ENCODE measurements around the gene MCL1. TPM values are rescaled to one million over a fixed set of nuclear protein-coding genes. Genes with fewer than 3 reads are reported as not detected.
"Not testable (repeated sequence)": the region's sequence is repeated elsewhere in the genome, so short reads cannot be mapped to it uniquely, and the experiment has no call there.

The MCL1 gene
- total and polyA plus RNA-seq, 10 of the 15 experiments (the other 5 are each of a cell fraction or from before 2014, with no cell fraction given): 18.1 to 148 (median 86.4) TPM

DNA sequence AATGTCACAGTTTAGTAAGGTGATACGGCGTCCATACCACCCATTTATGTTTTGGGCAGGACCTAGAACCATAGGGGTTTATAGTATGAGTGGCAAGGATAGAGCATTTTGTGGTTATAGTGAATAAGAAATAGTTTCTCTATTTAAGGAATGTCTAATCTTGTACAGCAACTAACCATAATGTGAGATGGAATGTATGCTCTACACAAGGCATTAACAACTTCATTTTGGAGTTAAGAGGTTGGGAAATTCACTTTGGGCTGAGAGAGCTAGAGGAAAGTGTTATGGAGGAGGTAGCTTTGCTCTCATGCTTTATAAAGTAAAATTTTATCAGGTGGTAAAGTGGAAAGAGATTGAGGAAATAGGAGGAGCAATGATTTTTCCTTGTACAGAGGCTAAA, 3.0 kb upstream of the MCL1 start:
- Histone ChIP-seq H3K4me1 (ENCODE audit: control insufficient read depth, insufficient read depth, low read length) (peaks cover 3% of the 10 kb centered on the region; the same call in 1 of the 2 replicates), H3K4me3 (no peak overlapping the region), H3K9me3 (replicated peaks; ENCODE audit: control insufficient read depth, insufficient read depth, low read length) (no peaks in the 10 kb centered on the region), H3K27me3 (replicated peaks in 1 of 2; ENCODE audit: control insufficient read depth in 2 of 2, insufficient read depth in 2 of 2, low read length in 1 of 2) (no peaks in the 10 kb centered on the region), H2AFZ (ENCODE audit: control insufficient read depth, low read depth, low read length) (no peak overlapping the region), H3K9ac (ENCODE audit: control insufficient read depth, insufficient read depth, low read length) (no peak overlapping the region), H3K27ac (ENCODE audit: control insufficient read depth, insufficient read depth) (no peak overlapping the region), H3K79me2 (ENCODE audit: control insufficient read depth, insufficient read depth, low read length) (peaks cover 29% of the 10 kb centered on the region), H3K4me2 (ENCODE audit: control insufficient read depth, insufficient read depth) (no peak overlapping the region), H4K20me1 (ENCODE audit: control insufficient read depth, insufficient read depth) (peaks cover 8% of the 10 kb centered on the region; the same call in 1 of the 2 replicates), H3K36me3 (ENCODE audit: control insufficient read depth in 2 of 2, insufficient read depth in 2 of 2, low read length in 1 of 2) (no peaks in the 10 kb centered on the region)
- WGBS (ENCODE audit: insufficient coverage, insufficient replicate concordance, low lambda C conversion rate, missing lambda C conversion rate): 95% methylated on average over 2 of the region's 2 CpGs
- intact Hi-C loops (cut with micrococcal nuclease; ENCODE audit: unreplicated experiment) (no loop called here), in situ Hi-C loops (cut with MboI) (no loop called here)
- no peak for DNase-seq (ENCODE audit: low read depth, low spot score)
- ChIA-PET POLR2A (interaction anchor here (0.7 to 1.6 kb wide), 2 partner anchors 33 to 114 kb away, joined by 3 to 4 read pairs; no protein-coding TSS in a partner anchor), RAD21 (ENCODE audit: unreplicated experiment) (interaction anchor here (14.4 kb wide), 1 partner anchor 17 kb away, joined by 387 read pairs; no protein-coding TSS in a partner anchor), CTCF (interaction anchor here (0.6 to 16.3 kb wide), 3 partner anchors 18 to 207 kb away, joined by 4 to 289 read pairs (median 21); no protein-coding TSS in a partner anchor), SMC1A (ENCODE audit: uncharacterized antibody, unreplicated experiment) (interaction anchor here (2.1 to 13.6 kb wide), 2 partner anchors 12 to 19 kb away, joined by 8 to 388 read pairs; no protein-coding TSS in a partner anchor)
- BruUV-seq (replicated peaks): no TSS peak
- no peak for FAIRE-seq
- no peak for TF ChIP-seq SUPT20H (IDR thresholded peaks at IDR 0.05; ENCODE audit: borderline replicate concordance, control insufficient read depth, low read depth, low read length)
- no peak for TF ChIP-seq FOXM1 (IDR thresholded peaks at IDR 0.05; ENCODE audit: low read depth, low read length)
- no peak for TF ChIP-seq RELA (IDR thresholded peaks at IDR 0.05; ENCODE audit: borderline replicate concordance, partially characterized antibody)
- TF ChIP-seq, protein P1, sequence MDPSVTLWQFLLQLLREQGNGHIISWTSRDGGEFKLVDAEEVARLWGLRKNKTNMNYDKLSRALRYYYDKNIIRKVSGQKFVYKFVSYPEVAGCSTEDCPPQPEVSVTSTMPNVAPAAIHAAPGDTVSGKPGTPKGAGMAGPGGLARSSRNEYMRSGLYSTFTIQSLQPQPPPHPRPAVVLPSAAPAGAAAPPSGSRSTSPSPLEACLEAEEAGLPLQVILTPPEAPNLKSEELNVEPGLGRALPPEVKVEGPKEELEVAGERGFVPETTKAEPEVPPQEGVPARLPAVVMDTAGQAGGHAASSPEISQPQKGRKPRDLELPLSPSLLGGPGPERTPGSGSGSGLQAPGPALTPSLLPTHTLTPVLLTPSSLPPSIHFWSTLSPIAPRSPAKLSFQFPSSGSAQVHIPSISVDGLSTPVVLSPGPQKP (IDR thresholded peaks at IDR 0.05; ENCODE audit: low read depth, low read length): no peak
- TF ChIP-seq POLR2AphosphoS2 (IDR thresholded peaks at IDR 0.05; ENCODE audit: low read depth, low read length): no peak
- no peak for TF ChIP-seq CEBPB (IDR thresholded peaks at IDR 0.05; ENCODE audit: borderline replicate concordance in 1 of 2, low read depth in 2 of 2, low read length in 2 of 2)
- no peak for TF ChIP-seq SP1 (IDR thresholded peaks at IDR 0.05; ENCODE audit: low read depth, low read length)
- no peak for TF ChIP-seq RBBP5 (conservative IDR thresholded peaks at IDR 0.05)
- TF ChIP-seq NFYB (IDR thresholded peaks at IDR 0.05; ENCODE audit: insufficient read depth, low read depth, low read length): no peak
- no peak for TF ChIP-seq NRF1 (conservative IDR thresholded peaks at IDR 0.05; ENCODE audit: low read depth, low read length)
- no peak for TF ChIP-seq IKZF1 (conservative IDR thresholded peaks at IDR 0.05)
- TF ChIP-seq POLR2A (IDR thresholded peaks at IDR 0.05; ENCODE audit: low read depth, low read length): no peak
- TF ChIP-seq, protein P2, sequence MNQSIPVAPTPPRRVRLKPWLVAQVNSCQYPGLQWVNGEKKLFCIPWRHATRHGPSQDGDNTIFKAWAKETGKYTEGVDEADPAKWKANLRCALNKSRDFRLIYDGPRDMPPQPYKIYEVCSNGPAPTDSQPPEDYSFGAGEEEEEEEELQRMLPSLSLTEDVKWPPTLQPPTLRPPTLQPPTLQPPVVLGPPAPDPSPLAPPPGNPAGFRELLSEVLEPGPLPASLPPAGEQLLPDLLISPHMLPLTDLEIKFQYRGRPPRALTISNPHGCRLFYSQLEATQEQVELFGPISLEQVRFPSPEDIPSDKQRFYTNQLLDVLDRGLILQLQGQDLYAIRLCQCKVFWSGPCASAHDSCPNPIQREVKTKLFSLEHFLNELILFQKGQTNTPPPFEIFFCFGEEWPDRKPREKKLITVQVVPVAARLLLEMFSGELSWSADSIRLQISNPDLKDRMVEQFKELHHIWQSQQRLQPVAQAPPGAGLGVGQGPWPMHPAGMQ (IDR thresholded peaks at IDR 0.05; ENCODE audit: borderline replicate concordance): no peak
- ATAC-seq: no peak

DNA sequence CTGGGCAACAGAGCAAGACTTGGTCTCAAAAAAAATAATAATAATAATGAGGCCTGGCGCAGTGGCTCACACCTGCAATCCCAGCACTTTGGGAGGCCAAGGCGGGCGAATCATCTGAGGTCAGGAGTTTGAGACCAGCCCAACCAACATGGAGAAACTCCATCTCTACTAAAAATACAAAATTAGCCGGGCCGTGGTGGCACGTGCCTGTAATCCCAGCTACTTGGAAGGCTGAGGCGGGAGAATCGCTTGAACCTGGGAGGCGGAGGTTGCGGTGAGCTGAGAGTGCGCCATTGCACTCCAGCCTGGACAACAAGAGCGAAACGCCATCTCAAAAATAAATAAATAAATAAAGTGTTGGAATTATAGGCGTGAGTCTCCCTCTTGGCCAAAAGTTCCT, 2.6 kb upstream of the MCL1 start:
- ChIA-PET RAD21 (ENCODE audit: unreplicated experiment) (interaction anchor here (14.4 kb wide), 1 partner anchor 17 kb away, joined by 387 read pairs; no protein-coding TSS in a partner anchor), POLR2A (interaction anchor here (0.7 kb wide), 1 partner anchor 113 kb away, joined by 3 read pairs; no protein-coding TSS in a partner anchor), SMC1A (ENCODE audit: uncharacterized antibody, unreplicated experiment) (interaction anchor here (2.1 to 13.6 kb wide), 2 partner anchors 11 to 18 kb away, joined by 8 to 388 read pairs; no protein-coding TSS in a partner anchor), CTCF (interaction anchor here (4.4 to 16.3 kb wide), 2 partner anchors 18 to 39 kb away, joined by 21 to 289 read pairs; no protein-coding TSS in a partner anchor)
- H3K4me3 ChIP-seq; BruUV-seq (replicated peaks); H3K9me3 ChIP-seq (replicated peaks; ENCODE audit: control insufficient read depth, insufficient read depth, low read length); H3K4me2 ChIP-seq (ENCODE audit: control insufficient read depth, insufficient read depth); ATAC-seq; H3K4me1 ChIP-seq (ENCODE audit: control insufficient read depth, insufficient read depth, low read length); H3K27ac ChIP-seq (ENCODE audit: control insufficient read depth, insufficient read depth); H3K9ac ChIP-seq (ENCODE audit: control insufficient read depth, insufficient read depth, low read length); H3K27me3 ChIP-seq (replicated peaks in 1 of 2; ENCODE audit: control insufficient read depth in 2 of 2, insufficient read depth in 2 of 2, low read length in 1 of 2); H4K20me1 ChIP-seq (ENCODE audit: control insufficient read depth, insufficient read depth); FAIRE-seq; in situ Hi-C loops (cut with MboI); intact Hi-C loops (cut with micrococcal nuclease; ENCODE audit: unreplicated experiment); H2AFZ ChIP-seq (ENCODE audit: control insufficient read depth, low read depth, low read length); DNase-seq (ENCODE audit: low read depth, low spot score); H3K36me3 ChIP-seq (ENCODE audit: control insufficient read depth in 2 of 2, insufficient read depth in 2 of 2, low read length in 1 of 2): not testable (repeated sequence)
- WGBS (ENCODE audit: insufficient coverage, insufficient replicate concordance, low lambda C conversion rate, missing lambda C conversion rate): 98% methylated on average over 14 of the region's 14 CpGs
- peaks cover 33% of the 10 kb centered on the region for H3K79me2 ChIP-seq (ENCODE audit: control insufficient read depth, insufficient read depth, low read length)
